Panc1 (cell line): ENCODE measurements around the gene EED. TPM values are rescaled to one million over a fixed set of nuclear protein-coding genes. Genes with fewer than 3 reads are reported as not detected.

Experiments
- ATAC-seq: fragments of 200-7000 bp; cut with Tn5 transposase; 2 replicates; pipeline ENCODE4 v1.9.1; 2020; ENCODE audit warnings: mild to moderate bottlenecking, moderate library complexity
- BruUV-seq: library from RNA; stranded (reverse); fragments of 400-500 nt; replicated peaks from 2 replicates; lab custom pipeline; 2021; lab: Mats Ljungman, UMichigan
- CTCF ChIA-PET: fragments of 300-600 bp; sonication (Branson Sonifier 250); formaldehyde crosslinking; loops from one replicate; lab custom pipeline; 2022; ENCODE audit warnings: antibody characterized with exemption; lab: Charles Lee
- POLR2A ChIA-PET: fragments of 300-600 bp; sonication (Branson Sonifier 250); formaldehyde crosslinking; loops from one replicate; lab custom pipeline; 2022; ENCODE audit warnings: antibody characterized with exemption; lab: Charles Lee
- DNase-seq: peaks from one replicate; pipeline ENCODE4 v3.0.0-alpha.2; 2010; ENCODE audit warnings: low read depth, low spot score
- H3K27ac ChIP-seq: 2 replicates; pipeline ENCODE4 v1.5.1; 2011; ENCODE audit warnings: mild to moderate bottlenecking, low read length, inconsistent platforms
- H3K27me3 ChIP-seq: fragments of 200-500 bp; sonication (Bioruptor generic); 2 replicates; pipeline ENCODE4 v1.6.0; 2014; ENCODE audit warnings: low read length, inconsistent platforms; ENCODE audit not compliant: control insufficient read depth, insufficient read depth
- H3K36me3 ChIP-seq: fragments of 200-500 bp; sonication (Bioruptor generic); 2 replicates; pipeline ENCODE4 v1.5.1; 2014; ENCODE audit warnings: inconsistent platforms, mild to moderate bottlenecking, low read length, moderate library complexity; ENCODE audit not compliant: control insufficient read depth, insufficient read depth
- H3K4me1 ChIP-seq: 2 replicates; pipeline ENCODE4 v1.5.1; 2011; ENCODE audit warnings: inconsistent platforms, mild to moderate bottlenecking, low read length, moderate library complexity; ENCODE audit not compliant: control insufficient read depth, insufficient read depth
- H3K4me3 ChIP-seq, 2 experiments: 2 replicates each; pipeline ENCODE4 v1.5.1; 2011 to 2012; ENCODE audit warnings: low read depth in 2 of 2, low read length in 2 of 2, mild to moderate bottlenecking in 2 of 2, inconsistent platforms in 1 of 2, moderate library complexity in 1 of 2
- H3K9me3 ChIP-seq: fragments of 200-500 bp; sonication (Bioruptor generic); 2 replicates; pipeline ENCODE4 v1.5.1; 2014; ENCODE audit warnings: low read depth, mild to moderate bottlenecking, inconsistent platforms, low read length, moderate library complexity; ENCODE audit not compliant: control insufficient read depth, insufficient read depth
- POLR2AphosphoS5 ChIP-seq: IDR thresholded peaks from 2 replicates; pipeline ENCODE4 v1.6.1; 2012; ENCODE audit warnings: mild to moderate bottlenecking, low read depth, low read length, moderate library complexity
- SIN3A ChIP-seq: IDR thresholded peaks from 2 replicates; pipeline ENCODE4 v1.6.1; 2012; ENCODE audit warnings: low read depth, mild to moderate bottlenecking, low read length, moderate library complexity, borderline replicate concordance; ENCODE audit not compliant: insufficient read depth
- TCF7L2 ChIP-seq: IDR thresholded peaks from 2 replicates; pipeline ENCODE4 v1.6.1; 2011; ENCODE audit warnings: mild to moderate bottlenecking, low read depth, low read length, inconsistent platforms
- in situ Hi-C: cut with HindIII; loops from 2 replicates; pipeline ENCODE4 v1.10.0; 2016; ENCODE audit warnings: low sequenced_read_pairs, low pct_unique_long_range_greater_than_20kb
- intact Hi-C: fragments of 100-400 bp; cut with micrococcal nuclease; formaldehyde crosslinking; loops from one replicate; pipeline ENCODE4 v1.10.0; 2022; ENCODE audit not compliant: unreplicated experiment
- total RNA-seq: library from RNA; stranded (reverse); gene quantifications from one replicate; pipeline ENCODE4 v1.2.1, GENCODE V29; 2021; ENCODE audit not compliant: unreplicated experiment
- TF ChIP-seq, protein P1 (sequence below), 2 experiments: IDR thresholded peaks; 2 replicates each; pipeline ENCODE4 v1.6.1; 2011 to 2012; ENCODE audit warnings: low read depth in 2 of 2, control low read depth in 1 of 2, low read length in 1 of 2, mild to moderate bottlenecking in 1 of 2, moderate library complexity in 1 of 2; ENCODE audit not compliant: insufficient read depth in 1 of 2
- TF ChIP-seq, protein P2 (sequence below): fragments of 450-650 bp; IDR thresholded peaks from 2 replicates; pipeline ENCODE4 v1.5.1; 2017; ENCODE audit warnings: mild to moderate bottlenecking

Gene EED
- total RNA-seq, 1 experiment from 2014 or later, result 29.0 TPM

DNA sequence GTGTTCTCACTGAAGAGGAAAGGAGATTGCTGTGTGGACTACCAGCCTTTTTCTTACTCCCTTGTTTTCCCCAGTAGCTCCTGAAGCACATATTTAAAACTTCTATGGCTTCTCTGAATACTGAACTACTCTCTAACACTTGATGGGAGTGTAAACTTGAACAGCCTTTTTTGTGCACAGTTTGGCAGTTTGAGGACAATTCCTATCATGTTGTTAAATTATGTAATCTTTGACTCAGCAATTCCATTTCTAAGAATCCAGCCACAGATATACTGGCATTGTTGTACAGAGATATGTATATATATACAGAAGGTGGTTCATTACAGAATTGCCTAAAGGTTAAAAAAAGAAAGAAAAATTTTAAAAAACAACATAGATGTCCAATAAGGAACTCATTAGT is 47.1 kb upstream of the EED start:
- H3K4me1 ChIP-seq, result peaks cover 9% of the 10 kb centered on the region; the same call in 1 of the 2 replicates
- no peak for ATAC-seq
- no peaks in the 10 kb centered on the region for H3K36me3 ChIP-seq
- in situ Hi-C loops, result no loop called here
- H3K27me3 ChIP-seq, result peaks cover 5% of the 10 kb centered on the region; the same call in 1 of the 2 replicates
- no peak for DNase-seq
- CTCF ChIA-PET, result no interaction called here
- no TSS peak for BruUV-seq
- intact Hi-C loops, result loop anchor here (10.0 kb wide), 1 partner anchor 343 kb away; the partner anchor contains the start of gene CCDC83
- POLR2A ChIA-PET, result no interaction called here
- no peak overlapping the region for H3K4me3 ChIP-seq
- H3K27ac ChIP-seq, result no peak overlapping the region
- TF ChIP-seq POLR2AphosphoS5 (no peak), TCF7L2 (no peak), SIN3A (no peak)
- TF ChIP-seq, protein P1, sequence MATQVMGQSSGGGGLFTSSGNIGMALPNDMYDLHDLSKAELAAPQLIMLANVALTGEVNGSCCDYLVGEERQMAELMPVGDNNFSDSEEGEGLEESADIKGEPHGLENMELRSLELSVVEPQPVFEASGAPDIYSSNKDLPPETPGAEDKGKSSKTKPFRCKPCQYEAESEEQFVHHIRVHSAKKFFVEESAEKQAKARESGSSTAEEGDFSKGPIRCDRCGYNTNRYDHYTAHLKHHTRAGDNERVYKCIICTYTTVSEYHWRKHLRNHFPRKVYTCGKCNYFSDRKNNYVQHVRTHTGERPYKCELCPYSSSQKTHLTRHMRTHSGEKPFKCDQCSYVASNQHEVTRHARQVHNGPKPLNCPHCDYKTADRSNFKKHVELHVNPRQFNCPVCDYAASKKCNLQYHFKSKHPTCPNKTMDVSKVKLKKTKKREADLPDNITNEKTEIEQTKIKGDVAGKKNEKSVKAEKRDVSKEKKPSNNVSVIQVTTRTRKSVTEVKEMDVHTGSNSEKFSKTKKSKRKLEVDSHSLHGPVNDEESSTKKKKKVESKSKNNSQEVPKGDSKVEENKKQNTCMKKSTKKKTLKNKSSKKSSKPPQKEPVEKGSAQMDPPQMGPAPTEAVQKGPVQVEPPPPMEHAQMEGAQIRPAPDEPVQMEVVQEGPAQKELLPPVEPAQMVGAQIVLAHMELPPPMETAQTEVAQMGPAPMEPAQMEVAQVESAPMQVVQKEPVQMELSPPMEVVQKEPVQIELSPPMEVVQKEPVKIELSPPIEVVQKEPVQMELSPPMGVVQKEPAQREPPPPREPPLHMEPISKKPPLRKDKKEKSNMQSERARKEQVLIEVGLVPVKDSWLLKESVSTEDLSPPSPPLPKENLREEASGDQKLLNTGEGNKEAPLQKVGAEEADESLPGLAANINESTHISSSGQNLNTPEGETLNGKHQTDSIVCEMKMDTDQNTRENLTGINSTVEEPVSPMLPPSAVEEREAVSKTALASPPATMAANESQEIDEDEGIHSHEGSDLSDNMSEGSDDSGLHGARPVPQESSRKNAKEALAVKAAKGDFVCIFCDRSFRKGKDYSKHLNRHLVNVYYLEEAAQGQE (IDR thresholded peaks at IDR 0.05; ENCODE audit: insufficient read depth in 1 of 2, low read depth in 2 of 2, low read length in 1 of 2), result no peak
- TF ChIP-seq, protein P2, sequence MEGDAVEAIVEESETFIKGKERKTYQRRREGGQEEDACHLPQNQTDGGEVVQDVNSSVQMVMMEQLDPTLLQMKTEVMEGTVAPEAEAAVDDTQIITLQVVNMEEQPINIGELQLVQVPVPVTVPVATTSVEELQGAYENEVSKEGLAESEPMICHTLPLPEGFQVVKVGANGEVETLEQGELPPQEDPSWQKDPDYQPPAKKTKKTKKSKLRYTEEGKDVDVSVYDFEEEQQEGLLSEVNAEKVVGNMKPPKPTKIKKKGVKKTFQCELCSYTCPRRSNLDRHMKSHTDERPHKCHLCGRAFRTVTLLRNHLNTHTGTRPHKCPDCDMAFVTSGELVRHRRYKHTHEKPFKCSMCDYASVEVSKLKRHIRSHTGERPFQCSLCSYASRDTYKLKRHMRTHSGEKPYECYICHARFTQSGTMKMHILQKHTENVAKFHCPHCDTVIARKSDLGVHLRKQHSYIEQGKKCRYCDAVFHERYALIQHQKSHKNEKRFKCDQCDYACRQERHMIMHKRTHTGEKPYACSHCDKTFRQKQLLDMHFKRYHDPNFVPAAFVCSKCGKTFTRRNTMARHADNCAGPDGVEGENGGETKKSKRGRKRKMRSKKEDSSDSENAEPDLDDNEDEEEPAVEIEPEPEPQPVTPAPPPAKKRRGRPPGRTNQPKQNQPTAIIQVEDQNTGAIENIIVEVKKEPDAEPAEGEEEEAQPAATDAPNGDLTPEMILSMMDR, result no peak
- no peaks in the 10 kb centered on the region for H3K9me3 ChIP-seq

DNA sequence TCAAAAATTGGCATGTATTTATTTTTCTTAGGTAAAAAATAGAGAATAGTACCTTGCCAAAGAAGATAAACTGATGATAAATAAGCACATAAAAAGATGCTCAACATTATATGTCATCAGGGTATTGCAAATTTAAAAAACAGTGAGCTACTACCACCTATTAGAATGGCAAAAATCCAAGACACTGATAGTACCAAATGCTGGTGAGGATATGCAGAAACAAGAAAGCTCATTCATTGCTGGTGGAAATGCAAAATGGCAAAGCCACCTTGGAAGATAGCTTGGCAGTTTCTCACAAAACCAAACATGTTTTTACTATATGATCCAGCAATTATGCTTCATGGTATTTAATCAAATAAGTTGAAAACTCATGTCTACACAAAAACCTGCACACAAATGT is 46.4 kb upstream of the EED start:
- H3K27me3 ChIP-seq, result peaks cover 5% of the 10 kb centered on the region; the same call in 1 of the 2 replicates
- ATAC-seq (no peak), DNase-seq (no peak)
- ChIA-PET POLR2A (no interaction called here), CTCF (no interaction called here)
- in situ Hi-C loops, result no loop called here
- H3K36me3 ChIP-seq, result no peaks in the 10 kb centered on the region
- TF ChIP-seq POLR2AphosphoS5 (no peak), TCF7L2 (no peak)
- TF ChIP-seq, protein P2, result no peak
- no peak overlapping the region for H3K27ac ChIP-seq
- no peak overlapping the region for H3K4me3 ChIP-seq
- no peaks in the 10 kb centered on the region for H3K9me3 ChIP-seq
- peaks cover 8% of the 10 kb centered on the region; the same call in 1 of the 2 replicates for H3K4me1 ChIP-seq
- intact Hi-C loops, result loop anchor here (10.0 kb wide), 1 partner anchor 343 kb away; the partner anchor contains the start of gene CCDC83
- BruUV-seq, result no TSS peak
